Astrocyte (in vitro differentiated cells and primary cell): Measurements from ENCODE around the gene FAM168A.

ENCODE experiments used
- CTCF ChIP-seq: IDR thresholded peaks from 2 replicates; pipeline ENCODE4 v1.5.1; 2011; ENCODE audit warnings: low read depth, mild to moderate bottlenecking, inconsistent platforms, low read length, moderate library complexity; ENCODE audit not compliant: insufficient read depth
- EZH2 ChIP-seq: IDR thresholded peaks from 2 replicates; pipeline ENCODE4 v1.6.1; 2012; ENCODE audit warnings: mild to moderate bottlenecking, low read length, inconsistent platforms; ENCODE audit not compliant: insufficient read depth

GRCh38 chr11:73612601-73613140 lies 14.8 kb upstream of the FAM168A start:
- no peak for TF ChIP-seq CTCF
- no peak for TF ChIP-seq EZH2
